Esophagus squamous epithelium (tissue), 5 donors: ENCODE data around the gene TADA2B. TPM values are rescaled to one million over a fixed set of nuclear protein-coding genes. Genes with fewer than 3 reads are reported as not detected.

Source experiments
- DNase-seq: peaks from one replicate; lab custom pipeline; 2025; lab: John Stamatoyannopoulos, UW
- H3K27ac ChIP-seq, 4 donors: fragments of 200-600 bp; sonication (generic); one replicate each; pipeline ENCODE4 v1.5.1; 2016 to 2019; ENCODE audit warnings: mild to moderate bottlenecking in 1 of 4
- H3K27me3 ChIP-seq, 4 donors: fragments of 200-600 bp; sonication (generic); 1 replicate in 3 of 4; 2 replicates in 1 of 4; pipeline versions ENCODE4 v1.5.1 to v1.6.0; 2017 to 2021; ENCODE audit warnings: antibody characterized with exemption in 1 of 4
- H3K36me3 ChIP-seq, 3 donors: fragments of 200-600 bp; sonication (generic); one replicate each; pipeline ENCODE4 v1.5.1; 2016 to 2019
- H3K4me1 ChIP-seq, 3 donors: fragments of 200-600 bp; sonication (generic); one replicate each; pipeline ENCODE4 v1.5.1; 2017 to 2019
- H3K4me3 ChIP-seq, 4 donors: fragments of 200-600 bp; sonication (generic); 1 replicate in 3 of 4; 2 replicates in 1 of 4; pipeline ENCODE4 v1.5.1; 2016 to 2019; ENCODE audit warnings: mild to moderate bottlenecking in 2 of 4, moderate library complexity in 1 of 4
- H3K9me3 ChIP-seq, 3 donors: fragments of 200-600 bp; sonication (generic); one replicate each; pipeline ENCODE4 v1.5.1; 2016 to 2019
- CTCF ChIP-seq, 6 experiments: fragments of 450-650 bp in 4 of 6; fragments of 200-600 bp in 2 of 6; sonication (generic) in 2 of 6; IDR thresholded peaks; one replicate each; pipeline ENCODE4 v1.5.1; 2016 to 2019; ENCODE audit warnings: antibody characterized with exemption in 6 of 6, mild to moderate bottlenecking in 4 of 6, moderate library complexity in 4 of 6
- POLR2A ChIP-seq, 4 donors: fragments of 450-650 bp; IDR thresholded peaks; one replicate each; pipeline ENCODE4 v1.6.1; 2017; ENCODE audit warnings: antibody characterized with exemption in 4 of 4, mild to moderate bottlenecking in 4 of 4, moderate library complexity in 3 of 4
- WGBS, 2 donors: methylation state at CpG; one replicate each; pipeline ENCODE4 v1.1.5; 2018; 5-methylcytosine and 5-hydroxymethylcytosine counted together
- intact Hi-C: fragments of 100-400 bp; cut with DNase I; formaldehyde crosslinking; loops from one replicate; pipeline ENCODE4 v1.15.0; 2022
- total RNA-seq, 4 donors: library from RNA; depleted of rRNA; stranded (reverse); fragments of >200 nt; gene quantifications; one replicate each; pipeline ENCODE4 v1.1.0, GENCODE V29; 2016
- donor health status: DM: yes; HTN: yes; CAD: no.

Gene TADA2B
- total RNA-seq, 4 donors from 2014 or later = 10.1 to 16.5 (median 13.0) TPM

GRCh38 chr4:7052923-7053715 lies 9.9 kb downstream of the TADA2B start:
- no peak overlapping the region for H3K4me3 ChIP-seq
- H3K27me3 ChIP-seq = no peaks in the 10 kb centered on the region
- no peak for DNase-seq
- 70 to 73% methylated on average over 9 to 14 of the region's 20 CpGs for WGBS, 2 donors
- H3K9me3 ChIP-seq = no peaks in the 10 kb centered on the region
- intact Hi-C loops = no loop called here
- H3K4me1 ChIP-seq = peaks cover 0 to 41% (median 4%) of the 10 kb centered on the region in 3 donors
- peak overlapping the region in 1 of 4 donors; percentile 13 for H3K27ac ChIP-seq
- TF ChIP-seq CTCF (IDR thresholded peaks at IDR 0.05) (no peak), POLR2A (IDR thresholded peaks at IDR 0.05) (no peak)
- H3K36me3 ChIP-seq = peaks cover 5 to 77% (median 21%) of the 10 kb centered on the region in 3 donors

- no peaks in the 10 kb centered on the region for H3K9me3 ChIP-seq
- intact Hi-C loops = no loop called here
These were observed 11.1 kb downstream of the TADA2B start for GRCh38 chr4:7054106-7054880.

GRCh38 chr4:7055111-7055989 lies 12.2 kb downstream of the TADA2B start:
- 81 to 86% methylated on average over 12 to 18 of the region's 31 CpGs for WGBS, 2 donors
- peaks cover 7 to 91% (median 34%) of the 10 kb centered on the region in 3 donors for H3K36me3 ChIP-seq
- DNase-seq = no peak
- intact Hi-C loops = no loop called here
- peak overlapping the region in 1 of 4 donors; percentile 42 for H3K27ac ChIP-seq
- no peaks in the 10 kb centered on the region for H3K27me3 ChIP-seq
- no peak overlapping the region for H3K4me3 ChIP-seq
- no peaks in the 10 kb centered on the region for H3K9me3 ChIP-seq
- TF ChIP-seq POLR2A (IDR thresholded peaks at IDR 0.05) (no peak), CTCF (IDR thresholded peaks at IDR 0.05) (no peak)
- H3K4me1 ChIP-seq = peaks cover 0 to 36% (median 4%) of the 10 kb centered on the region in 3 donors

More at GRCh38 chr4:7054106-7054880, 11.1 kb downstream of the TADA2B start:
- Histone ChIP-seq H3K4me1 (peaks cover 0 to 40% (median 4%) of the 10 kb centered on the region in 3 donors), H3K4me3 (no peak overlapping the region), H3K27ac (no peak overlapping the region), H3K36me3 (peaks cover 5 to 87% (median 25%) of the 10 kb centered on the region in 3 donors), H3K27me3 (no peaks in the 10 kb centered on the region)
- no peak for DNase-seq
- TF ChIP-seq POLR2A (IDR thresholded peaks at IDR 0.05) = no peak
- no peak for TF ChIP-seq CTCF (IDR thresholded peaks at IDR 0.05)
- 89 to 95% methylated on average over 46 of the region's 52 CpGs for WGBS, 2 donors

DNA sequence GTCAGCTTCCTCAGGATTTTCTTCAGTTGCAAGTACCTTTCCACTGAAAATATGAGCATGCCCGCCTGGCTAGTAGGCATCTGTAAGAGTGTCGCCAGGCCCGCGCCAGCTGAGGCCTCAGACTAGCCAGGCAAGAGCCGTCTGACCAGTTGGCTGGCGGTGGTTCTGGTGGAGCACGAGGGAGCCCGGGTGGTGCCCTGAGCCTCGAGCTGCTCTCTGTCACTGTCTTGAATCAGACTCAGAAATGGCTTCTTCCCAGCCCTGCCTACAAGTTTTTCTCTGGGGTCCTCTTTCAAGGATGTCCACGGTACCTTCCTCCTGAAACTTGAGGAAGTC lies 12.8 kb downstream of the TADA2B start:
- 81 to 82% methylated on average over 5 to 6 of the region's 10 CpGs for WGBS, 2 donors
- H3K27me3 ChIP-seq = no peaks in the 10 kb centered on the region
- no peak overlapping the region for H3K4me3 ChIP-seq
- intact Hi-C loops = no loop called here
- TF ChIP-seq POLR2A (IDR thresholded peaks at IDR 0.05) = no peak
- DNase-seq = no peak
- H3K4me1 ChIP-seq = peaks cover 0 to 37% (median 4%) of the 10 kb centered on the region in 3 donors
- H3K36me3 ChIP-seq = peaks cover 13 to 91% (median 40%) of the 10 kb centered on the region in 3 donors
- H3K9me3 ChIP-seq = no peaks in the 10 kb centered on the region
- no peak overlapping the region for H3K27ac ChIP-seq

DNA sequence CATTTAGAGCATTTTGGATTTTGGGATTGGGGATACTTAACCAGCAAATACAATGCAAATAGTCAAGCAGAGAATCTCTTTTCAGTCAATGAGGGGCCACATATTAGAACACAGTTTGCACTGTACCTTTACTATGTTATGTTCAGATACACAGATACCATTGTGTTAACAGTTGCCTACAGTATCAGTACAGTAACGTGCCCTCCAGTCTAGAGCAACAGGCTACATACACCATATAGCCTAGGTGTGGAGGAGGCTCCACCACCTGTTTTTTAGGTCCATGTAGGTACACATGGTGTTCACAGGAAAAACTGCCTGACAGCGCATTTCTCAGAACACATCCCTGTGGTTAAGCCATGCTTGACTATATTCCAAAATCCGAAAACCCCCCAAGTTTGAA lies 15.6 kb downstream of the TADA2B start:
- TF ChIP-seq CTCF (IDR thresholded peaks at IDR 0.05) = no peak
- no peak for TF ChIP-seq POLR2A (IDR thresholded peaks at IDR 0.05)
- peaks cover 19 to 100% (median 62%) of the 10 kb centered on the region in 3 donors for H3K36me3 ChIP-seq
- H3K4me1 ChIP-seq = peaks cover 0 to 16% (median 0%) of the 10 kb centered on the region in 3 donors
- WGBS, 2 donors = 85 to 86% methylated on average over 3 of the region's 3 CpGs
- intact Hi-C loops = no loop called here
- H3K27me3 ChIP-seq = no peaks in the 10 kb centered on the region
- no peak for DNase-seq
- no peak overlapping the region for H3K4me3 ChIP-seq
- no peak overlapping the region for H3K27ac ChIP-seq
- H3K9me3 ChIP-seq = no peaks in the 10 kb centered on the region
